ENCODE measurements around the gene PHF21B.
"Not testable (repeated sequence)": the region's sequence is repeated elsewhere in the genome, so short reads cannot be mapped to it uniquely, and the experiment has no call there.

PHF21B gene

DNA sequence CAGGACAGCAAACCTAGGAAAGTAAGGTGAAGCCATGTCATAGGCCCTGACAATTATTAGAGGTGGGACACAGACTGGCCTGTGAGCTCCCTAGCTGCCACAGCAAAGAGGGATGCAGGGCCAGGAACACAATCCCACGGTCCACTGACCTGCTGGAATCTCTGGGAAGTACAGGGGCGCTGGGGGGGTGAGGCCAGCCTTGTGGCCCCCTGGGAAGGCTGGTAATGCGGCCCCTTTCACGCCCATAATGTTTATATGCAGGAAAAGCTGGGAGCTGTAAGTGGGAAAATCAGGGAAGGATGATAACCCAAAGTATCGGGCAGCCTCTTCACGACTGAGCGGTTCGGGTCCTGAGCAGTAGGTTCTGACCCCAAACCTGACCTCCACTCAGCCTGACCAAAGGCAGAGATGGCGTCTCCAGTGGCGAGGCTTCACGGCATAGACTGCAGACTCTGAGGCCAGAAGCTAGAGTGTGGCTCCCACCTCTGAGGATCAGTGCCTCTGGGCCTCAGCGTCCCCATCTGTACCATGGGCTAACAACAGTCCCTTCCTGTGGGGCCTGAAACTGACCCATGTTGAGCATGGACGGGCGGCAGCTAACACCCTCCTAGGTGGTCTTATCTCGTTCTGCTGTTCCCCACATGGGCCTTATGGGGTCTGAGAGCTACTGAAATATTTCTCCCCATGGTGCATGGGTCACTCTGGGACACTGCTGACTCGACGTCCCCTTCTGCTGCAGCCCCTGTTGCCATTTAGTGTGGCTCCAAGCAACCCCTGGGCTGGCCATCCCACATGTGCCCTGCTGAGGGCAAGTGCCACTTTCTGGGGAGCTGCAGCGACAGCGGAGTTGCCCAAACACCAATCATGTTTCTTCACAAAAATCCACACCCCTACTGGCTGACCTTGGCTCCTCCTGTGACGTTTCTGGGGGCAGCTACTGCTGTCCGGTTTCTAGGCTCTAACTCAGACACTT lies 101.8 kb downstream of the PHF21B start:
- H3K4me3 ChIP-seq (ENCODE audit: low read depth, low read length) = no peak overlapping the region
- TF ChIP-seq, protein P1, sequence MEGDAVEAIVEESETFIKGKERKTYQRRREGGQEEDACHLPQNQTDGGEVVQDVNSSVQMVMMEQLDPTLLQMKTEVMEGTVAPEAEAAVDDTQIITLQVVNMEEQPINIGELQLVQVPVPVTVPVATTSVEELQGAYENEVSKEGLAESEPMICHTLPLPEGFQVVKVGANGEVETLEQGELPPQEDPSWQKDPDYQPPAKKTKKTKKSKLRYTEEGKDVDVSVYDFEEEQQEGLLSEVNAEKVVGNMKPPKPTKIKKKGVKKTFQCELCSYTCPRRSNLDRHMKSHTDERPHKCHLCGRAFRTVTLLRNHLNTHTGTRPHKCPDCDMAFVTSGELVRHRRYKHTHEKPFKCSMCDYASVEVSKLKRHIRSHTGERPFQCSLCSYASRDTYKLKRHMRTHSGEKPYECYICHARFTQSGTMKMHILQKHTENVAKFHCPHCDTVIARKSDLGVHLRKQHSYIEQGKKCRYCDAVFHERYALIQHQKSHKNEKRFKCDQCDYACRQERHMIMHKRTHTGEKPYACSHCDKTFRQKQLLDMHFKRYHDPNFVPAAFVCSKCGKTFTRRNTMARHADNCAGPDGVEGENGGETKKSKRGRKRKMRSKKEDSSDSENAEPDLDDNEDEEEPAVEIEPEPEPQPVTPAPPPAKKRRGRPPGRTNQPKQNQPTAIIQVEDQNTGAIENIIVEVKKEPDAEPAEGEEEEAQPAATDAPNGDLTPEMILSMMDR (IDR thresholded peaks at IDR 0.05; ENCODE audit: low read depth, low read length) = no peak
- in situ Hi-C loops (cut with HindIII; ENCODE audit: low sequenced_read_pairs) = no loop called here
- no peak for DNase-seq (ENCODE audit: low read depth, low spot score)

DNA sequence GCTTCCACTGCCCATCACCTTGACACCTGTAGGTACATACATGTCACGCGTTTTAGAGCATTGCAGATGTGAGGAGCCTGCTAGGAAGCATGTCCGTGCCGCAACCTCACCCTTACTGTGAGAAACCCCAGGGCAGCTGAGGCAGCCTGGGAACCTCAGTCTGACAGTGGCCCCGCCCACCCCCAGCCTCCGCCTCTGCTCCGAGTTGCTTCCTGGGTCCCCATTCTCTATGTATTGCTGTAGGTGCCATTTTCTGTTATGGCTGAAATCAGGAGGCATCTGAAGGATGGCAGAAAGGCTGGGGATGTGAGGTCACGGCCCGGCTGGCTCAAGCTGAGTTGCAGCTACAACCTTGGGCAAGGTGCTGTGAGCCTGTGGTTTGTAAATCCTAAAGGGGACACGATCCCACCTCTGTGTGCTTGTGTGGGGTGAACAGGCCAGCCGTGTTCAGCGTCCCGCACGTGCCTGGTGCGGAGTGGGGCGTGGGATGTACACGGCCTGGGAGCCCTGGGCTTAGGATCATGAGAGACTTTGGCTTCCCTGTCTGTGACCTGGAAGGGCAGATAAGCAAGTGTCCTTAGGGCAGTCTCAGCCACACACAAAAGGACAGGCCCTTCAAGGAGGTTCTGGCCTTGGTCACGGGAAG lies 102.7 kb downstream of the PHF21B start:
- TF ChIP-seq, protein P1 (IDR thresholded peaks at IDR 0.05; ENCODE audit: low read depth, low read length) = no peak
- H3K4me3 ChIP-seq (ENCODE audit: low read depth, low read length) = no peak overlapping the region
- no peak for DNase-seq (ENCODE audit: low read depth, low spot score)
- in situ Hi-C loops (cut with HindIII; ENCODE audit: low sequenced_read_pairs) = no loop called here

DNA sequence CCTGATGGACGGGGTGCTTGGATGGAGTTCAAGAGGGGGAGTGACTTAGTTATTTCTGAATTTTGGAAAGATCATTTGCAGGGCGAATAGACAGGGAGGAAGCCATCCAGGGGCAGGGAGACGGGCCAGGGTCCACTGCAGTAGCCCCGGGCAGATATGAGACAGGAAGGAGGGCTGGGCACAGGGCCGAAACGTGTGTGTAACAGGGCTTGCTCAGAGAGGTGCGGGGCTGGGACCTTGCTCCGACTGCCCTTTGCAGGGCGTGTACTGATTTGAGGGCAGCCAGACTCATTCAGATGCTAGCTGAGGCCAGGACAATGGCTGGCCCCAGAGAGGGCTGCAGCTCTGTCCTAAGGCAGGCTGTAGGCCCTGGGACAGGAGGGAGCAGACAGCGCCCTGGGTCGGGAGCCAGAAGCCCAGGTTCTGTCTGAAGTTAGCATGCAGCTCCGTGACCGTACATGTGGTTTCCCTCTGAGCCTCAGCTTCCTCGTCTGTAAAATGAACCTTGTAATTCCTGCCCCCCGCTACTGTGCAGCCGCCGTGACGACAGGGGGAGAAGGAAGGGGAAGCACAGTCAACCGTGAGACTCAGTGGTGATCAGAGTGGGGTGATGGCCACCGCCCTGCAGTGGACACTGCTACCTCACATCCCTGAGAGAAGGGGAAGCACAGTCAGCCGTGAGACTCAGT lies 103.4 kb downstream of the PHF21B start:
- TF ChIP-seq, protein P1 (IDR thresholded peaks at IDR 0.05; ENCODE audit: low read depth, low read length) = no peak
- H3K4me3 ChIP-seq (ENCODE audit: low read depth, low read length) = no peak overlapping the region
- DNase-seq (ENCODE audit: low read depth, low spot score) = no peak
- in situ Hi-C loops (cut with HindIII; ENCODE audit: low sequenced_read_pairs) = no loop called here

DNA sequence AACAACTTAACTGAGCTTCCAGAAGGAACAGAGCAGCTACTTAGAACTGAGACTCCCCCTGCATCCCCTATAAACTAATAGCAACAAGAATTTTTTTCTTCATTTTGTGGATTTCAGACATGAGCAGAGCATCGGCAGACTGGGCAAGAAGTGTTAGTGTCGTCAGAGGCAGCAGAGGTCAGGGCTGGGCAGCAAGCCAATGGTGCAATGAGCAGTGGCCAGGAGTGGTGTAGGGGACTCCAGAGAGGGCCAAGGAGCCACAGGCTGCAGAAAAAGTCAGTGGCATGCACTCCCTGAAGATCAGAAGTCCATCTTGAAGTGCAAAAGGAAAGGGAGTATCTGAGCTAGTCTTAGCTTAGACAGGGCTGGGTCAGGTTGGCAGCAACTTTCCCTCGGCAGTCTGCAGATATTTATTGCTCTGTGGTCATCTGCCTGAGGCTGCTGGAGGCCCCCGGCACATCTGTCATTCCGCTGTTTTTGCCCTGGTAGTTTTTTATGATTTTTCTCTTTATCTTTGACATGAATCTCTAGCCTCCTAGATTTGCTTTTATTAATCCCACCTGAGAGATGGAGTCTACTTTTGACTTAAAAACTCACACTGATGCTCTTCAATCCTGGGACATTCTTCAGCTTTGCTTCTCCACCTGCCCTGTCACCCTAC lies 105.2 kb downstream of the PHF21B start:
- DNase-seq (ENCODE audit: low read depth, low spot score); H3K4me3 ChIP-seq (ENCODE audit: low read depth, low read length); in situ Hi-C loops (cut with HindIII; ENCODE audit: low sequenced_read_pairs): not testable (repeated sequence)

DNA sequence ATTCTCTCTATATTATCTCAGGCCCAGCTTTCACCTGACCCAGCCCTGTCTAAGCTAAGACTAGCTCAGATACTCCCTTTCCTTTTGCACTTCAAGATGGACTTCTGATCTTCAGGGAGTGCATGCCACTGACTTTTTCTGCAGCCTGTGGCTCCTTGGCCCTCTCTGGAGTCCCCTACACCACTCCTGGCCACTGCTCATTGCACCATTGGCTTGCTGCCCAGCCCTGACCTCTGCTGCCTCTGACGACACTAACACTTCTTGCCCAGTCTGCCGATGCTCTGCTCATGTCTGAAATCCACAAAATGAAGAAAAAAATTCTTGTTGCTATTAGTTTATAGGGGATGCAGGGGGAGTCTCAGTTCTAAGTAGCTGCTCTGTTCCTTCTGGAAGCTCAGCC lies 106.6 kb downstream of the PHF21B start:
- in situ Hi-C loops (cut with HindIII; ENCODE audit: low sequenced_read_pairs); H3K4me3 ChIP-seq (ENCODE audit: low read depth, low read length); DNase-seq (ENCODE audit: low read depth, low spot score): not testable (repeated sequence)

DNA sequence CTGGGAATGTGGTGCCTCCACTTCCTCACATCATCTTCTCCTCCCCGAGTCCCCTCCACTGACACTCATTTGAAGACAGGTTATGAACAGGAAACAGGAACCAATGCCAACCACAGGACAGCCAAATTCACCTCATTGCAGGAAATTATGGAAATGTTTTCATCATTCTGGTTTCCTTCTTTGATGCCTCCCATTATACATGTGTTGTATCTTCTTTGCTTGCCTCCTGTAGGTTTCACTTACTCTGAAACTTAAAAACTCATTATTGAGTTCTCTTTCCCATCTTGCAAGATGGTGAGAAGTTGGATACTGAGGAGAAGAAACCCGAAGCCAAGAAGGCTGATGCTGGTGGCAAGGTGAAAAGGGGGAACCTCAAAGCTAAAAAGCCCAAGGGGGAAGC lies 108.5 kb downstream of the PHF21B start:
- TF ChIP-seq, protein P1 (IDR thresholded peaks at IDR 0.05; ENCODE audit: low read depth, low read length) = no peak
- H3K4me3 ChIP-seq (ENCODE audit: low read depth, low read length) = no peak overlapping the region
- in situ Hi-C loops (cut with HindIII; ENCODE audit: low sequenced_read_pairs) = no loop called here
- no peak for DNase-seq (ENCODE audit: low read depth, low spot score)

DNA sequence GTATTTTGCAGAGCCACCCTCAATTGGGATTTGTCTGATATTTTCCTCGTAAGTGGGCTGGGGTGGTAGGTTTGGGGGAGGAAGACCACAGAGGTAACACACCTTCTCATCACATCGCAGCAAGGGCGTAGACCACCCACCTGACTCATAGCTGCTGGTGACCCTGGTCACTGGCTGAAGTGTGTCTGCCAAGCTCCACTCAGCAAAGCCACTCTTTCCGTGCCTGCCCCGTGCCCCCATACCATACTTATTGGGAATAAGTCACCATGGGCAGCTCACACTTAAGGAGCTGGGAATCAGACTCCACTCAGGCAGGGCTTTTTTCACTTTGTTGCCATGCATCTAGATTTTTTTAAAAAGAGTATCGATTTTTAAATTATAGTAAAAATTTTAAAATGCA lies 111.6 kb downstream of the PHF21B start:
- no peak for DNase-seq (ENCODE audit: low read depth, low spot score)
- TF ChIP-seq, protein P1 (IDR thresholded peaks at IDR 0.05; ENCODE audit: low read depth, low read length) = no peak
- H3K4me3 ChIP-seq (ENCODE audit: low read depth, low read length) = no peak overlapping the region
- in situ Hi-C loops (cut with HindIII; ENCODE audit: low sequenced_read_pairs) = no loop called here

Measured in astrocyte of the spinal cord (primary cell).